IMR-90 (cell line): ENCODE results near the gene CELSR1. TPM values are rescaled to one million over a fixed set of nuclear protein-coding genes. Genes with fewer than 3 reads are reported as not detected.

Experiments used
- ATAC-seq: fragments of 200-7000 bp; cut with Tn5 transposase; 2 replicates; pipeline ENCODE4 v1.9.1; 2020; ENCODE audit warnings: low read depth, mild to moderate bottlenecking, moderate library complexity
- BruUV-seq: library from RNA; stranded (reverse); fragments of 400-500 nt; replicated peaks from 2 replicates; lab custom pipeline; 2021; lab: Mats Ljungman, UMichigan
- CTCF ChIA-PET: fragments of 300-600 bp; formaldehyde crosslinking; extraction: SDS; loops from one replicate; lab custom pipeline; 2021; ENCODE audit warnings: antibody characterized with exemption; lab: Yijun Ruan, JAX
- POLR2A ChIA-PET: fragments of 300-600 bp; sonication (Branson Sonifier 250); formaldehyde crosslinking; loops from one replicate; lab custom pipeline; 2022; ENCODE audit warnings: antibody characterized with exemption; ENCODE audit not compliant: unreplicated experiment; lab: Charles Lee
- DNase-seq: peaks from one replicate; pipeline ENCODE4 v3.0.0; 2013
- H2AFZ ChIP-seq: replicated peaks from 2 replicates; pipeline ENCODE3; 2013; ENCODE audit warnings: low read length, mild to moderate bottlenecking; ENCODE audit not compliant: poor library complexity
- H2AK5ac ChIP-seq: 2 replicates; pipeline ENCODE4 v1.6.1; 2013; ENCODE audit warnings: low read depth, low read length, inconsistent platforms
- H2AK9ac ChIP-seq: replicated peaks from 2 replicates; pipeline ENCODE3; 2013; ENCODE audit warnings: mild to moderate bottlenecking, low read depth, low read length, moderate library complexity; ENCODE audit not compliant: poor library complexity
- H2BK120ac ChIP-seq: 2 replicates; pipeline ENCODE4 v1.6.1; 2013; ENCODE audit warnings: low read depth, low read length, inconsistent platforms
- H2BK15ac ChIP-seq: 3 replicates; pipeline ENCODE4 v1.6.1; 2013; ENCODE audit warnings: low read depth, low read length, inconsistent platforms
- H2BK20ac ChIP-seq: 2 replicates; pipeline ENCODE4 v1.6.1; 2013; ENCODE audit warnings: low read depth, mild to moderate bottlenecking, inconsistent platforms, low read length, moderate library complexity
- H2BK5ac ChIP-seq: 2 replicates; pipeline ENCODE4 v1.6.1; 2013; ENCODE audit warnings: mild to moderate bottlenecking, low read depth, low read length, inconsistent platforms; ENCODE audit not compliant: poor library complexity, severe bottlenecking
- H3K14ac ChIP-seq: replicated peaks from 2 replicates; pipeline ENCODE4 v1.6.1; 2013; ENCODE audit warnings: low read depth, low read length, inconsistent platforms
- H3K18ac ChIP-seq: 2 replicates; pipeline ENCODE4 v1.6.1; 2013; ENCODE audit warnings: low read depth, low read length, control low read depth
- H3K23ac ChIP-seq: 2 replicates; pipeline ENCODE4 v1.6.1; 2013; ENCODE audit warnings: low read depth, low read length, inconsistent platforms
- H3K27ac ChIP-seq: 2 replicates; pipeline ENCODE4 v1.5.1; 2013; ENCODE audit warnings: mild to moderate bottlenecking, control low read depth, low read length; ENCODE audit not compliant: insufficient read depth
- H3K27me3 ChIP-seq: 2 replicates; pipeline ENCODE4 v1.6.1; 2013; ENCODE audit warnings: low read length; ENCODE audit not compliant: control insufficient read depth, insufficient read depth
- H3K36me3 ChIP-seq: 2 replicates; pipeline ENCODE4 v1.6.1; 2013; ENCODE audit warnings: low read length, mixed read lengths; ENCODE audit not compliant: control insufficient read depth, insufficient read depth
- H3K4ac ChIP-seq: 2 replicates; pipeline ENCODE4 v1.6.1; 2013; ENCODE audit warnings: low read depth, low read length, inconsistent platforms
- H3K4me1 ChIP-seq: 2 replicates; pipeline ENCODE4 v1.6.1; 2013; ENCODE audit warnings: low read length, mixed read lengths; ENCODE audit not compliant: control insufficient read depth, insufficient read depth
- H3K4me2 ChIP-seq: 2 replicates; pipeline ENCODE4 v1.6.1; 2013; ENCODE audit warnings: low read depth, mild to moderate bottlenecking, control low read depth, low read length, moderate library complexity
- H3K4me3 ChIP-seq: 2 replicates; pipeline ENCODE4 v1.5.1; 2013; ENCODE audit warnings: low read depth, mild to moderate bottlenecking, control low read depth, low read length, moderate library complexity; ENCODE audit not compliant: insufficient read depth
- H3K56ac ChIP-seq: 2 replicates; pipeline ENCODE4 v1.6.1; 2013; ENCODE audit warnings: low read length, inconsistent platforms; ENCODE audit not compliant: insufficient read depth; ENCODE audit errors: extremely low read depth
- H3K79me1 ChIP-seq, 2 experiments: 2 replicates each; pipeline ENCODE4 v1.6.1; 2013; ENCODE audit warnings: low read length in 2 of 2, inconsistent platforms in 1 of 2, low read depth in 1 of 2
- H3K9ac ChIP-seq: 2 replicates; pipeline ENCODE4 v1.6.1; 2013; ENCODE audit warnings: low read depth, low read length, control low read depth
- H3K9me1 ChIP-seq: 2 replicates; pipeline ENCODE4 v1.6.1; 2013; ENCODE audit warnings: low read length, inconsistent platforms; ENCODE audit not compliant: insufficient read depth
- H3K9me3 ChIP-seq: 2 replicates; pipeline ENCODE4 v1.6.1; 2013; ENCODE audit warnings: low read length; ENCODE audit not compliant: control insufficient read depth, insufficient read depth
- H4K20me1 ChIP-seq: 2 replicates; pipeline ENCODE4 v1.6.1; 2013; ENCODE audit warnings: low read length, inconsistent platforms; ENCODE audit not compliant: insufficient read depth
- H4K5ac ChIP-seq: 2 replicates; pipeline ENCODE4 v1.6.1; 2013; ENCODE audit warnings: mild to moderate bottlenecking, low read depth, low read length, control low read depth
- H4K8ac ChIP-seq, 2 experiments: 2 replicates each; pipeline ENCODE4 v1.6.1; 2013; ENCODE audit warnings: low read depth in 2 of 2, low read length in 2 of 2, control low read depth in 1 of 2, inconsistent platforms in 1 of 2
- H4K91ac ChIP-seq: 2 replicates; pipeline ENCODE4 v1.6.1; 2013; ENCODE audit warnings: low read depth, low read length, inconsistent platforms; ENCODE audit not compliant: insufficient read depth
- BHLHE40 ChIP-seq: fragments of 150-350 bp; IDR thresholded peaks from 2 replicates; pipeline ENCODE4 v1.6.1; 2016; ENCODE audit warnings: mild to moderate bottlenecking, low read depth, low read length
- CTCF ChIP-seq: conservative IDR thresholded peaks from 2 replicates; pipeline ENCODE4 v1.5.1; 2012; ENCODE audit warnings: mild to moderate bottlenecking, low read depth, low read length, improper control_type of control experiment
- ELK1 ChIP-seq: fragments of 150-350 bp; IDR thresholded peaks from 2 replicates; pipeline ENCODE4 v1.6.1; 2016; ENCODE audit warnings: low read depth, mild to moderate bottlenecking, low read length, moderate library complexity, borderline replicate concordance
- MAFK ChIP-seq: IDR thresholded peaks from 2 replicates; pipeline ENCODE4 v1.6.1; 2012; ENCODE audit warnings: low read depth, low read length, improper control_type of control experiment
- MXI1 ChIP-seq: IDR thresholded peaks from 2 replicates; pipeline ENCODE4 v1.6.1; 2012; ENCODE audit warnings: low read depth, mild to moderate bottlenecking, low read length, moderate library complexity, borderline replicate concordance
- NFE2L2 ChIP-seq: fragments of 150-350 bp; IDR thresholded peaks from 2 replicates; pipeline ENCODE4 v1.6.1; 2016; ENCODE audit warnings: low read depth, mild to moderate bottlenecking, low read length
- POLR2A ChIP-seq: IDR thresholded peaks from 2 replicates; pipeline ENCODE4 v1.6.1; 2012; ENCODE audit warnings: mild to moderate bottlenecking, low read depth, low read length
- RAD21 ChIP-seq: IDR thresholded peaks from 2 replicates; pipeline ENCODE4 v1.6.1; 2012; ENCODE audit warnings: low read length, improper control_type of control experiment
- RCOR1 ChIP-seq: IDR thresholded peaks from 2 replicates; pipeline ENCODE4 v1.6.1; 2012; ENCODE audit warnings: mild to moderate bottlenecking, low read length, improper control_type of control experiment; ENCODE audit not compliant: insufficient replicate concordance
- RFX5 ChIP-seq: IDR thresholded peaks from 2 replicates; pipeline ENCODE4 v1.8.0; 2012; ENCODE audit warnings: low read depth, mild to moderate bottlenecking, low read length, moderate library complexity
- SMC3 ChIP-seq: fragments of 150-350 bp; IDR thresholded peaks from 2 replicates; pipeline ENCODE4 v1.6.1; 2016; ENCODE audit warnings: low read depth, mild to moderate bottlenecking, antibody characterized with exemption, low read length, moderate library complexity
- USF2 ChIP-seq: fragments of 150-350 bp; IDR thresholded peaks from 2 replicates; pipeline ENCODE4 v1.6.1; 2017; ENCODE audit warnings: mild to moderate bottlenecking, antibody characterized with exemption, low read length, low read depth
- WGBS, 2 experiments: methylation state at CpG; one replicate each; pipeline versions ENCODE4 v1.1.5 to v1.1.7; 2013; ENCODE audit warnings: missing lambda C conversion rate in 2 of 2; ENCODE audit not compliant: insufficient read length in 1 of 2; ENCODE audit errors: extremely low coverage in 2 of 2; 5-methylcytosine and 5-hydroxymethylcytosine counted together
- dilution Hi-C: fragments of 300-500 bp; cut with HindIII; formaldehyde crosslinking; loops from one replicate; pipeline ENCODE4 v1.14.3; 2018; ENCODE audit warnings: low sequenced_read_pairs; ENCODE audit not compliant: unreplicated experiment
- in situ Hi-C: fragments of 300-500 bp; cut with MboI; formaldehyde crosslinking; loops from 3 replicates; pipeline ENCODE4 v1.14.3; 2019; ENCODE audit warnings: low sequenced_read_pairs, inconsistent platforms, mixed read lengths
- intact Hi-C: fragments of 100-400 bp; cut with micrococcal nuclease; formaldehyde crosslinking; loops from 2 replicates; pipeline ENCODE4 v1.10.0; 2022
- polyA plus RNA-seq, 3 experiments: library from polyadenylated mRNA; depleted of rRNA; stranded (reverse); fragments of >200 nt; gene quantifications; 2 replicates each; pipeline ENCODE4 v1.2.3, GENCODE V29; 2012; ENCODE audit warnings: low replicate concordance in 1 of 3
- total RNA-seq: library from RNA; depleted of rRNA; stranded (reverse); fragments of >200 nt; gene quantifications from 2 replicates; pipeline ENCODE4 v1.2.3, GENCODE V29; 2012

The CELSR1 gene
- total and polyA plus RNA-seq, 2 of the 4 experiments (the other 2 are of a cell fraction): 0.36 to 0.82 TPM

- no peak overlapping the region for H2BK120ac ChIP-seq
- no peak overlapping the region for H2AK9ac ChIP-seq
- H3K14ac ChIP-seq: no peak overlapping the region
- dilution Hi-C loops (no loop called here), in situ Hi-C loops (no loop called here), intact Hi-C loops (no loop called here)
- CTCF ChIA-PET: no interaction called here
- no peak overlapping the region for H4K8ac ChIP-seq
- H3K4me1 ChIP-seq: 0 out of 2 replicates have a peak, but pooled peaks cover 2% of the 10 kb centered on the region
- no peak overlapping the region for H3K4ac ChIP-seq
- no peaks in the 10 kb centered on the region for H3K36me3 ChIP-seq
- H3K79me1 ChIP-seq: no peaks in the 10 kb centered on the region
- no peak overlapping the region for H2BK15ac ChIP-seq
- H3K9me3 ChIP-seq: no peaks in the 10 kb centered on the region
- H3K9ac ChIP-seq: no peak overlapping the region
- no peak for TF ChIP-seq POLR2A
- TF ChIP-seq MXI1: no peak
- no peak for TF ChIP-seq SMC3
- TF ChIP-seq USF2: no peak
- no peak for TF ChIP-seq RCOR1
- TF ChIP-seq NFE2L2: no peak
- TF ChIP-seq ELK1: no peak
- TF ChIP-seq CTCF: no peak
- no peak for TF ChIP-seq MAFK
- no peak for TF ChIP-seq BHLHE40
- no peak for TF ChIP-seq RAD21
- no peak for TF ChIP-seq RFX5
- H3K18ac ChIP-seq: no peak overlapping the region
- no peak for ATAC-seq
- no TSS peak for BruUV-seq
- H3K27me3 ChIP-seq: peaks cover 8% of the 10 kb centered on the region; the same call in 1 of the 2 replicates
- H4K91ac ChIP-seq: no peak overlapping the region
- H2AK5ac ChIP-seq: no peak overlapping the region
- H3K27ac ChIP-seq: no peak overlapping the region
- no peak overlapping the region for H4K5ac ChIP-seq
- H3K56ac ChIP-seq: no peak overlapping the region
- H2AFZ ChIP-seq: no peak overlapping the region
- H3K4me2 ChIP-seq: no peak overlapping the region
- no peaks in the 10 kb centered on the region for H4K20me1 ChIP-seq
- no peak overlapping the region for H3K23ac ChIP-seq
- no peak for DNase-seq
- no CpG with 5 or more reads among the region's 4 CpGs for WGBS, 2 experiments
- no peak overlapping the region for H2BK5ac ChIP-seq
- POLR2A ChIA-PET: no interaction called here
- H3K9me1 ChIP-seq: peaks cover 2% of the 10 kb centered on the region; the same call in 1 of the 2 replicates
- H2BK20ac ChIP-seq: no peak overlapping the region
- no peak overlapping the region for H3K4me3 ChIP-seq
These were observed 32.8 kb downstream of the CELSR1 start for GRCh38 chr22:46504584-46504983.
